K562 (cell line): ENCODE measurements around the gene FKBP8. TPM values are rescaled to one million over a fixed set of nuclear protein-coding genes. Genes with fewer than 3 reads are reported as not detected.
A peak's percentile ranks its signal among the peaks of the same experiment; 100 is the strongest.

ENCODE experiments used
- DMBX1 ChIP-seq: fragments of 250-450 bp; sonication (Bioruptor Pico); IDR thresholded peaks from 2 replicates; pipeline ENCODE4 v1.8.0; 2022; ENCODE audit warnings: inconsistent platforms, mild to moderate bottlenecking, moderate library complexity, borderline replicate concordance
- FOS ChIP-seq: IDR thresholded peaks from 3 replicates; pipeline ENCODE4 v1.6.1; 2011; ENCODE audit not compliant: insufficient read length; ENCODE audit errors: extremely low read depth
- GABPB1 ChIP-seq: sonication (generic); formaldehyde crosslinking; IDR thresholded peaks from 2 replicates; pipeline ENCODE4 v1.8.0; 2022; ENCODE audit warnings: mild to moderate bottlenecking, missing genetic modification reagents
- HNRNPUL1 ChIP-seq: fragments of 200-400 bp; formaldehyde crosslinking; IDR thresholded peaks from 2 replicates; pipeline ENCODE4 v1.6.1; 2017; ENCODE audit warnings: low read length
- MIER1 ChIP-seq: fragments of 450-650 bp; IDR thresholded peaks from 2 replicates; pipeline ENCODE4 v1.6.1; 2016; ENCODE audit warnings: antibody characterized with exemption, mild to moderate bottlenecking, low read depth
- MTA1 ChIP-seq: fragments of 450-650 bp; IDR thresholded peaks from 2 replicates; pipeline ENCODE4 v1.6.1; 2017; ENCODE audit warnings: borderline replicate concordance
- RAD21 ChIP-seq, 2 experiments: fragments of 250-450 bp in 1 of 2; fragments of 450-650 bp in 1 of 2; sonication (Bioruptor Pico) in 1 of 2; formaldehyde crosslinking in 1 of 2; IDR thresholded peaks in 1 of 2; conservative IDR thresholded peaks in 1 of 2; 2 replicates each; pipeline versions ENCODE4 v1.4.0 to v1.8.0; 2020 to 2022; ENCODE audit warnings: mild to moderate bottlenecking in 2 of 2, moderate library complexity in 1 of 2
- SNIP1 ChIP-seq: fragments of 450-650 bp; IDR thresholded peaks from 2 replicates; pipeline ENCODE4 v1.7.1; 2017; ENCODE audit warnings: low read depth, mild to moderate bottlenecking
- TFAM ChIP-seq: fragments of 250-450 bp; sonication (Bioruptor Pico); conservative IDR thresholded peaks from 2 replicates; pipeline ENCODE4 v1.5.0; 2021; ENCODE audit warnings: mild to moderate bottlenecking, moderate library complexity
- U2AF1 ChIP-seq: fragments of 200-400 bp; formaldehyde crosslinking; optimal IDR thresholded peaks from 2 replicates; pipeline ENCODE3; 2017; ENCODE audit warnings: mild to moderate bottlenecking, low read depth, low read length, moderate library complexity
- ZC3H4 ChIP-seq: sonication (generic); formaldehyde crosslinking; IDR thresholded peaks from 2 replicates; pipeline ENCODE4 v1.9.0; 2021; ENCODE audit warnings: missing genetic modification reagents, borderline replicate concordance
- ZNF316 ChIP-seq: fragments of 450-650 bp; IDR thresholded peaks from 2 replicates; pipeline ENCODE4 v1.6.1; 2016
- ZNF445 ChIP-seq: fragments of 250-450 bp; sonication (Bioruptor Pico); IDR thresholded peaks from 2 replicates; pipeline ENCODE4 v1.4.0; 2020; ENCODE audit warnings: low read depth, mild to moderate bottlenecking, moderate library complexity
- polyA plus RNA-seq, 8 experiments: library from polyadenylated mRNA; depleted of rRNA in 4 of 8; stranded (reverse) in 5 of 8; unstranded in 3 of 8; fragments of >200 nt; fragmentation: Nextera tagmentation in 2 of 8; fragmentation: Illumina TruSeq in 1 of 8; extraction: Ambion mirVana in 2 of 8; extraction: Trizol in 1 of 8; gene quantifications; 2 replicates each; pipeline versions ENCODE4 v1.2.1 to v1.2.3, GENCODE V29; 2011 to 2014; ENCODE audit warnings: inconsistent platforms in 1 of 8, missing spikeins in 1 of 8
- total RNA-seq, 7 experiments: library from RNA; depleted of rRNA in 6 of 7; stranded (reverse); fragments of >200 nt in 6 of 7; fragmentation: Illumina TruSeq in 2 of 7; extraction: Trizol in 2 of 7; gene quantifications; 2 replicates each; pipeline versions ENCODE4 v1.2.1 to v1.2.3, GENCODE V29; 2011 to 2021; ENCODE audit warnings: low replicate concordance in 1 of 7
- TF ChIP-seq, protein P1 (sequence below): fragments of 250-450 bp; sonication (Bioruptor Pico); IDR thresholded peaks from 2 replicates; pipeline ENCODE4 v1.4.0; 2020
- TF ChIP-seq, protein P2 (sequence below): fragments of 450-650 bp; IDR thresholded peaks from one replicate; pipeline ENCODE4 v1.6.1; 2018; ENCODE audit warnings: mild to moderate bottlenecking, moderate library complexity; ENCODE audit not compliant: partially characterized antibody
- TF ChIP-seq, protein P3 (sequence below): fragments of 250-450 bp; sonication (Bioruptor Pico); IDR thresholded peaks from 2 replicates; pipeline ENCODE4 v1.5.0; 2021
- TF ChIP-seq, protein P4 (sequence below): sonication (generic); formaldehyde crosslinking; IDR thresholded peaks from 2 replicates; pipeline ENCODE4 v1.8.0; 2022; ENCODE audit warnings: missing genetic modification reagents, mild to moderate bottlenecking, borderline replicate concordance

Gene FKBP8
- total and polyA plus RNA-seq, 9 of the 15 experiments (the other 6 are each of a cell fraction or from before 2014, with no cell fraction given), result 0.46 to 236 (median 104) TPM

- TF ChIP-seq, protein P1, sequence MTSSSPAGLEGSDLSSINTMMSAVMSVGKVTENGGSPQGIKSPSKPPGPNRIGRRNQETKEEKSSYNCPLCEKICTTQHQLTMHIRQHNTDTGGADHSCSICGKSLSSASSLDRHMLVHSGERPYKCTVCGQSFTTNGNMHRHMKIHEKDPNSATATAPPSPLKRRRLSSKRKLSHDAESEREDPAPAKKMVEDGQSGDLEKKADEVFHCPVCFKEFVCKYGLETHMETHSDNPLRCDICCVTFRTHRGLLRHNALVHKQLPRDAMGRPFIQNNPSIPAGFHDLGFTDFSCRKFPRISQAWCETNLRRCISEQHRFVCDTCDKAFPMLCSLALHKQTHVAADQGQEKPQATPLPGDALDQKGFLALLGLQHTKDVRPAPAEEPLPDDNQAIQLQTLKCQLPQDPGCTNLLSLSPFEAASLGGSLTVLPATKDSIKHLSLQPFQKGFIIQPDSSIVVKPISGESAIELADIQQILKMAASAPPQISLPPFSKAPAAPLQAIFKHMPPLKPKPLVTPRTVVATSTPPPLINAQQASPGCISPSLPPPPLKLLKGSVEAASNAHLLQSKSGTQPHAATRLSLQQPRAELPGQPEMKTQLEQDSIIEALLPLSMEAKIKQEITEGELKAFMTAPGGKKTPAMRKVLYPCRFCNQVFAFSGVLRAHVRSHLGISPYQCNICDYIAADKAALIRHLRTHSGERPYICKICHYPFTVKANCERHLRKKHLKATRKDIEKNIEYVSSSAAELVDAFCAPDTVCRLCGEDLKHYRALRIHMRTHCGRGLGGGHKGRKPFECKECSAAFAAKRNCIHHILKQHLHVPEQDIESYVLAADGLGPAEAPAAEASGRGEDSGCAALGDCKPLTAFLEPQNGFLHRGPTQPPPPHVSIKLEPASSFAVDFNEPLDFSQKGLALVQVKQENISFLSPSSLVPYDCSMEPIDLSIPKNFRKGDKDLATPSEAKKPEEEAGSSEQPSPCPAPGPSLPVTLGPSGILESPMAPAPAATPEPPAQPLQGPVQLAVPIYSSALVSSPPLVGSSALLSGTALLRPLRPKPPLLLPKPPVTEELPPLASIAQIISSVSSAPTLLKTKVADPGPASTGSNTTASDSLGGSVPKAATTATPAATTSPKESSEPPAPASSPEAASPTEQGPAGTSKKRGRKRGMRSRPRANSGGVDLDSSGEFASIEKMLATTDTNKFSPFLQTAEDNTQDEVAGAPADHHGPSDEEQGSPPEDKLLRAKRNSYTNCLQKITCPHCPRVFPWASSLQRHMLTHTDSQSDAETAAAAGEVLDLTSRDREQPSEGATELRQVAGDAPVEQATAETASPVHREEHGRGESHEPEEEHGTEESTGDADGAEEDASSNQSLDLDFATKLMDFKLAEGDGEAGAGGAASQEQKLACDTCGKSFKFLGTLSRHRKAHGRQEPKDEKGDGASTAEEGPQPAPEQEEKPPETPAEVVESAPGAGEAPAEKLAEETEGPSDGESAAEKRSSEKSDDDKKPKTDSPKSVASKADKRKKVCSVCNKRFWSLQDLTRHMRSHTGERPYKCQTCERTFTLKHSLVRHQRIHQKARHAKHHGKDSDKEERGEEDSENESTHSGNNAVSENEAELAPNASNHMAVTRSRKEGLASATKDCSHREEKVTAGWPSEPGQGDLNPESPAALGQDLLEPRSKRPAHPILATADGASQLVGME (CRISPR knock-in tag), result no peak
- TF ChIP-seq, protein P2, sequence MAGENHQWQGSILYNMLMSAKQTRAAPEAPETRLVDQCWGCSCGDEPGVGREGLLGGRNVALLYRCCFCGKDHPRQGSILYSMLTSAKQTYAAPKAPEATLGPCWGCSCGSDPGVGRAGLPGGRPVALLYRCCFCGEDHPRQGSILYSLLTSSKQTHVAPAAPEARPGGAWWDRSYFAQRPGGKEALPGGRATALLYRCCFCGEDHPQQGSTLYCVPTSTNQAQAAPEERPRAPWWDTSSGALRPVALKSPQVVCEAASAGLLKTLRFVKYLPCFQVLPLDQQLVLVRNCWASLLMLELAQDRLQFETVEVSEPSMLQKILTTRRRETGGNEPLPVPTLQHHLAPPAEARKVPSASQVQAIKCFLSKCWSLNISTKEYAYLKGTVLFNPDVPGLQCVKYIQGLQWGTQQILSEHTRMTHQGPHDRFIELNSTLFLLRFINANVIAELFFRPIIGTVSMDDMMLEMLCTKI, result no peak
- TF ChIP-seq FOS (no peak), RAD21 (CRISPR knock-in tag; conservative IDR thresholded peaks at IDR 0.05 in 1 of 2, IDR thresholded peaks at IDR 0.05 in 1 of 2) (peak; percentile 28 to 30; a peak in 3 of 4 replicates), DMBX1 (CRISPR knock-in tag) (no peak), ZC3H4 (CRISPR knock-in tag) (no peak; the same call in 1 of the 2 replicates), TFAM (CRISPR knock-in tag) (no peak), MIER1 (no peak), U2AF1 (peak; percentile 100), HNRNPUL1 (no peak), MTA1 (peak; percentile 77; the same call in 1 of the 2 replicates), SNIP1 (peak; percentile 86), ZNF445 (no peak), ZNF316 (peak; percentile 65), GABPB1 (CRISPR knock-in tag) (peak; percentile 87)
- TF ChIP-seq, protein P3, sequence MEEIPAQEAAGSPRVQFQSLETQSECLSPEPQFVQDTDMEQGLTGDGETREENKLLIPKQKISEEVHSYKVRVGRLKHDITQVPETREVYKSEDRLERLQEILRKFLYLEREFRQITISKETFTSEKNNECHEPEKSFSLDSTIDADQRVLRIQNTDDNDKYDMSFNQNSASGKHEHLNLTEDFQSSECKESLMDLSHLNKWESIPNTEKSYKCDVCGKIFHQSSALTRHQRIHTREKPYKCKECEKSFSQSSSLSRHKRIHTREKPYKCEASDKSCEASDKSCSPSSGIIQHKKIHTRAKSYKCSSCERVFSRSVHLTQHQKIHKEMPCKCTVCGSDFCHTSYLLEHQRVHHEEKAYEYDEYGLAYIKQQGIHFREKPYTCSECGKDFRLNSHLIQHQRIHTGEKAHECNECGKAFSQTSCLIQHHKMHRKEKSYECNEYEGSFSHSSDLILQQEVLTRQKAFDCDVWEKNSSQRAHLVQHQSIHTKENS (CRISPR knock-in tag), result no peak
- TF ChIP-seq, protein P4, sequence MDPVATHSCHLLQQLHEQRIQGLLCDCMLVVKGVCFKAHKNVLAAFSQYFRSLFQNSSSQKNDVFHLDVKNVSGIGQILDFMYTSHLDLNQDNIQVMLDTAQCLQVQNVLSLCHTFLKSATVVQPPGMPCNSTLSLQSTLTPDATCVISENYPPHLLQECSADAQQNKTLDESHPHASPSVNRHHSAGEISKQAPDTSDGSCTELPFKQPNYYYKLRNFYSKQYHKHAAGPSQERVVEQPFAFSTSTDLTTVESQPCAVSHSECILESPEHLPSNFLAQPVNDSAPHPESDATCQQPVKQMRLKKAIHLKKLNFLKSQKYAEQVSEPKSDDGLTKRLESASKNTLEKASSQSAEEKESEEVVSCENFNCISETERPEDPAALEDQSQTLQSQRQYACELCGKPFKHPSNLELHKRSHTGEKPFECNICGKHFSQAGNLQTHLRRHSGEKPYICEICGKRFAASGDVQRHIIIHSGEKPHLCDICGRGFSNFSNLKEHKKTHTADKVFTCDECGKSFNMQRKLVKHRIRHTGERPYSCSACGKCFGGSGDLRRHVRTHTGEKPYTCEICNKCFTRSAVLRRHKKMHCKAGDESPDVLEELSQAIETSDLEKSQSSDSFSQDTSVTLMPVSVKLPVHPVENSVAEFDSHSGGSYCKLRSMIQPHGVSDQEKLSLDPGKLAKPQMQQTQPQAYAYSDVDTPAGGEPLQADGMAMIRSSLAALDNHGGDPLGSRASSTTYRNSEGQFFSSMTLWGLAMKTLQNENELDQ (CRISPR knock-in tag), result no peak
Observed at GRCh38 chr19:18588611-18589379, 45.4 kb upstream of the FKBP8 start, which contains the start of gene REX1BD (continued).
